ENCODE results near the gene GANAB.

DNA sequence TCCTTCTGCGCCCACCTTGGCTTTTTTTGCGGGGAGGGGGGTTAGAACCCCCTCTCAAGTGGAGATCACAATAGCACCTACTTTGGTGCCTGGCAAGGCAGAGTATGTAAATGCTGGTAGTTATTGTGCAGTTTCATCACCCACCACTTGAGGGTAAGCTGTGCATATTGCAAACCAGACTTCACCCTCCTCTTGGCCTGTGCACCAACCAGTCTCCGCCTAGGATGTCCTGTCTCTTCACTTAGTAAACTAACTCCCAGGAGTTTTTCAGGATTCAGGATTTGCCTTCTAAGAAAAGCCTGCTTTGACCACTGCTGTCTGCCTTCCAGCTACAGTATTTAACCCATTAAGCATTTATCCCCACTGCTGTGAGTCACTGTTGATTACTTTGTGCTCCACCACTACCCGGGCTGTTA lies 34.4 kb upstream of the GANAB start:
- TF ChIP-seq, protein P1, sequence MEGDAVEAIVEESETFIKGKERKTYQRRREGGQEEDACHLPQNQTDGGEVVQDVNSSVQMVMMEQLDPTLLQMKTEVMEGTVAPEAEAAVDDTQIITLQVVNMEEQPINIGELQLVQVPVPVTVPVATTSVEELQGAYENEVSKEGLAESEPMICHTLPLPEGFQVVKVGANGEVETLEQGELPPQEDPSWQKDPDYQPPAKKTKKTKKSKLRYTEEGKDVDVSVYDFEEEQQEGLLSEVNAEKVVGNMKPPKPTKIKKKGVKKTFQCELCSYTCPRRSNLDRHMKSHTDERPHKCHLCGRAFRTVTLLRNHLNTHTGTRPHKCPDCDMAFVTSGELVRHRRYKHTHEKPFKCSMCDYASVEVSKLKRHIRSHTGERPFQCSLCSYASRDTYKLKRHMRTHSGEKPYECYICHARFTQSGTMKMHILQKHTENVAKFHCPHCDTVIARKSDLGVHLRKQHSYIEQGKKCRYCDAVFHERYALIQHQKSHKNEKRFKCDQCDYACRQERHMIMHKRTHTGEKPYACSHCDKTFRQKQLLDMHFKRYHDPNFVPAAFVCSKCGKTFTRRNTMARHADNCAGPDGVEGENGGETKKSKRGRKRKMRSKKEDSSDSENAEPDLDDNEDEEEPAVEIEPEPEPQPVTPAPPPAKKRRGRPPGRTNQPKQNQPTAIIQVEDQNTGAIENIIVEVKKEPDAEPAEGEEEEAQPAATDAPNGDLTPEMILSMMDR (conservative IDR thresholded peaks at IDR 0.05; ENCODE audit: low read depth, low read length): peak; percentile 65
- TF ChIP-seq RAD21 (IDR thresholded peaks at IDR 0.05; ENCODE audit: low read length): peak; percentile 61
- TF ChIP-seq, protein P2, sequence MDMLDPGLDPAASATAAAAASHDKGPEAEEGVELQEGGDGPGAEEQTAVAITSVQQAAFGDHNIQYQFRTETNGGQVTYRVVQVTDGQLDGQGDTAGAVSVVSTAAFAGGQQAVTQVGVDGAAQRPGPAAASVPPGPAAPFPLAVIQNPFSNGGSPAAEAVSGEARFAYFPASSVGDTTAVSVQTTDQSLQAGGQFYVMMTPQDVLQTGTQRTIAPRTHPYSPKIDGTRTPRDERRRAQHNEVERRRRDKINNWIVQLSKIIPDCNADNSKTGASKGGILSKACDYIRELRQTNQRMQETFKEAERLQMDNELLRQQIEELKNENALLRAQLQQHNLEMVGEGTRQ (IDR thresholded peaks at IDR 0.05; ENCODE audit: low read depth, low read length): no peak
- no peak for TF ChIP-seq POLR2A (IDR thresholded peaks at IDR 0.05; ENCODE audit: low read depth, low read length)
- TF ChIP-seq, protein P3, sequence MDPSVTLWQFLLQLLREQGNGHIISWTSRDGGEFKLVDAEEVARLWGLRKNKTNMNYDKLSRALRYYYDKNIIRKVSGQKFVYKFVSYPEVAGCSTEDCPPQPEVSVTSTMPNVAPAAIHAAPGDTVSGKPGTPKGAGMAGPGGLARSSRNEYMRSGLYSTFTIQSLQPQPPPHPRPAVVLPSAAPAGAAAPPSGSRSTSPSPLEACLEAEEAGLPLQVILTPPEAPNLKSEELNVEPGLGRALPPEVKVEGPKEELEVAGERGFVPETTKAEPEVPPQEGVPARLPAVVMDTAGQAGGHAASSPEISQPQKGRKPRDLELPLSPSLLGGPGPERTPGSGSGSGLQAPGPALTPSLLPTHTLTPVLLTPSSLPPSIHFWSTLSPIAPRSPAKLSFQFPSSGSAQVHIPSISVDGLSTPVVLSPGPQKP (IDR thresholded peaks at IDR 0.05; ENCODE audit: borderline replicate concordance, low read depth, low read length): no peak
- peak; percentile 43 for TF ChIP-seq SMC3 (IDR thresholded peaks at IDR 0.05; ENCODE audit: low read depth, low read length)
- peak; percentile 54; the same call in 1 of the 2 replicates for TF ChIP-seq CEBPB (IDR thresholded peaks at IDR 0.05; ENCODE audit: low read depth, low read length)
- TF ChIP-seq MAFK (IDR thresholded peaks at IDR 0.05; ENCODE audit: low read depth, low read length): no peak
- TF ChIP-seq FOS (IDR thresholded peaks at IDR 0.05; ENCODE audit: low read depth, low read length): no peak
